IPS DF 19.7 (cell line): ENCODE measurements around the gene UBL5.

Experiments used
- DNase-seq: peaks from one replicate; pipeline ENCODE4 v3.0.0-alpha.2; 2013; ENCODE audit warnings: low read depth, low spot score

The UBL5 gene

DNA sequence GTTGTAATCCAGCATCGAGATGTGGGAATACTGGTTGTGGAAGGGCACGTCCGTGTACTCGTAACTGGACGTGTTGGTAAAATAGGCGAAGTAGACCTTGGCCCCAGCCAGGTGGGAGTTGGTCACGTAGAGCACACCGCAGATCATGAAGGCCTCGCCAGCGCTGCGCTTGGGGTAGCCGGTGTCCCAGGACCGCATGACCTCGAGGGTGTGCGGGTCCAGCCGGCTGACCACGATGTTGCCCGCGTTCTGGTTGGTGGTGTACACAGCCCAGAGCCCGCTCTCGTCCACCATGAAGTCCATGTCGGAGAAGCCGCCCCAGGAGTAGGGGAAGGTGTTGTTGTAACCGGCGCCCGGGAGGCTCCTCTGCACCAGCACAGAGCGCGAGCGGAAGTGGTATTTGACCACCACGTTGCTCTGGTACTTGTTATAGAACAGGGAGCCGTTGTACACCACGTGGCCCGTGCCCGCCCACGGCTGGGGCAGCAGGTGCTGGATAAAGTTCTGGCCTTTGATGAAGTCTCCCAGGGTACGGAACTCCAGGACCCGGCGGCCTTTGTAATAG is 26.6 kb downstream of the UBL5 start:
- no peak for DNase-seq

- no peak for DNase-seq
These were observed 28.9 kb downstream of the UBL5 start for GRCh38 chr19:9856609-9857008.

- no peak for DNase-seq
These were observed 29.5 kb downstream of the UBL5 start for GRCh38 chr19:9857076-9857721.

- no peak for DNase-seq
These were observed 30.4 kb downstream of the UBL5 start for GRCh38 chr19:9857920-9858746.

DNA sequence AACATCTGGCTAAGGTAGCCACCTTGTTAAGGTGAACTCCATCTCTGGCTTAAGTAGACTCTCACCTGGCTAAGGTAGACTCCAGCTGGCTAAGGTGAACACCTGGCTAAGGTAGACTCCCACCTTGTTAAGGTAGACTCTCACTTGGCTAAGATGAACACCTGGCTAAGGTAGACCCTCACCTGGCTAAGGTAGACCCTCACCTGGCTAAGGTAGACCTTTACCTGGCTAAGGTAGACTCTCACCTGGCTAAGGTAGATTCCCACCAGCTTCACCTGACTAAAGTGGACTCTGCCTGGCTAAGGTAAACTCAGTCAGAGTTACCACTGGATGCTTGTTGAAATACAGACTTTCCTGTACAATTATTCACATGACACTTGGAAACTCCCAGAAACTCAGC is 31.0 kb downstream of the UBL5 start:
- DNase-seq: no peak

DNA sequence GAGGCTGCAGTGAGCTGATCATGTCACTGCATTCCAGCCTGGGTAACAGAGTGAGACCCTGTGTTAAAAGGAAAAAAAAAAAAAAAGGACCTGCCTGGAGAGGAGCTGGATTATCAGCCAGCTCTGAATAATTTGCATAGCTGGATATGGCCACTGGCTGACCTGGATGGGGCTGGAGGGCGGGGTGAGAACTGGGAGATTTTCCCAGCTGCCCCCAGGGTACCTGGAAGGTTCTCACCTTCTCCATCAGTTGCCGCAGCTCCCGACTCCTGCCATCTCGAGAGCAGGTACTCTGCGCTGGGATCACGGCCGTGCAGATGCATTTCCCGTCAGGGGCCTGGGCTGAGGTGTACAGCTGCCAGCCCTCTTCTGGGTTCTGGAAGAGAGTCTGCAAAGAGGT is 32.7 kb downstream of the UBL5 start:
- no peak for DNase-seq

DNA sequence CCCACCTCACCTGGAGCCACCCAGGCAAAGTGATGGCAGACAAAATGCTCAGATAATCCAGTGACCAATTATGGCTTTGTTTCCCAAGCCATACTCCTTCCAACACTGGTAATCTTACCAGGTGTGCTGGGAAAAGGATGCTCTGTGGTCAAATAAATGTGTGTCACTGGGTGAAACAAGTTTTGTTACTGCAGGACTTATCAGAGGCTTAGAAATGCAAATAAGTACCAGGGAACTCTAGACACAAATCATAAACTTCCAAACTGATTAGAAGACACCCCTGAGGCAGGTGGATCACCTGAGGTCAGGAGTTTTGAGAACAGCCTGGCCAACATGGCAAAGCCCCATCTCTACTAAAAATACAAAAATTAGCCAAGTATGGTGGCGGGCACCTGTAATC is 33.8 kb downstream of the UBL5 start:
- DNase-seq: no peak

GRCh38 chr19:9862938-9863337 is 35.2 kb downstream of the UBL5 start:
- no peak for DNase-seq

GRCh38 chr19:9863759-9864158 is 36.0 kb downstream of the UBL5 start:
- no peak for DNase-seq

- DNase-seq: no peak
These were observed 38.2 kb downstream of the UBL5 start for GRCh38 chr19:9865732-9866501.

- no peak for DNase-seq
These were observed 41.4 kb downstream of the UBL5 start for GRCh38 chr19:9868983-9869617.

DNA sequence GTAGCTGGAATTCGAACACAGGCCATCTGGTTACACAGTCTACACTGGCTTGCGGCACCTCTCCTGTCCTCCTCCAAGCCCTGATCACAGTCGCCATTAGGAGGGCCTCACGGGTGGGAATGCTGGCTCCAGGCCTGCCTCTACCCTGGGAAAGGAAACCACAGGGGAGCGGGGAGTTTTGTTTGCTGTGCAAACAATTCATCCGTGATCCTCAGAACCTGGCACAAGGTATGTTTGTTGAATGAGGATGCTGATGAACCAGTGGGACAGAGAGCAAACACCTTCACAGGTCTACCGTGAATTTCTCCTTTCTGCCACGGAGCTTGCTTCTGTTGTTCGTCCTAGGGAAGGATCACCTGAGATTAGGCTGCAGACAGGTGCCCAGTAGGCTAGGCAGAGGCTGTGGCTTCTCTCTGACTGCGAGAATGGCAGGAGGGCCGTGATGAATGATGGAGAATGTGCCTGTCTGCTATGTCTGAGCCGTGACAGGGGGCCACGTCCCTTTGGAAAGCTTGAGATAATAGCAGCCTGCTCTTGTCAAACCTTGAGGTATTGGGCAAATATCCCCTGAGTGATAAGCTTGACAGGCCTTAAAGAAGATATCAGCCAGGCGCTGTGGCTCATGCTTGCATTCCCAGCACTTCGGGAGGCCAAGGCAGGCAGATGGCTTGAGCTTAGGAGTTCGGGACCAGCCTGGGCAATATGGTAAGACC is 44.1 kb downstream of the UBL5 start:
- no peak for DNase-seq

- no peak for DNase-seq
These were observed 45.0 kb downstream of the UBL5 start for GRCh38 chr19:9872618-9873242.

- no peak for DNase-seq
These were observed 47.4 kb downstream of the UBL5 start for GRCh38 chr19:9875031-9875627.

DNA sequence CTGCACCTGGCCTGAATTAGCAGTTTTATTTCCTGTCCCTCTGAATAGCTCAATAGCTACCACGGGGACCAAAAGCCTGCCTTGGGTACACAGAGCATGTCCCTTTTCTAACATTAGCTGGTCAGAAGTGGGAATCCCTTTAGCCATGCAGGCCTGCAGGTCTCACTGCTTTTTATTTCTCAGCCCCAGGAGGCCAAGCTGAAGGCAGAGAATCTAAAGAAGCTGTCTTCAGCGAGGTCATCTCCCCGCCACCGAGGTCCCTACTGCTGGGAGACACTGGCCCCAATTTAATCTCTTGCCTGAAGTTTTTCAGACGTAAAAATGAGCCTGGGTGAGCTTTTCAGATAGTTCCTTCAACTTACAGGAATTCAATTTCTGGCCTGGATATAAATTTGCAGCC is 48.1 kb downstream of the UBL5 start:
- DNase-seq: no peak

GRCh38 chr19:9877780-9878510 is 50.2 kb downstream of the UBL5 start:
- DNase-seq: no peak

DNA sequence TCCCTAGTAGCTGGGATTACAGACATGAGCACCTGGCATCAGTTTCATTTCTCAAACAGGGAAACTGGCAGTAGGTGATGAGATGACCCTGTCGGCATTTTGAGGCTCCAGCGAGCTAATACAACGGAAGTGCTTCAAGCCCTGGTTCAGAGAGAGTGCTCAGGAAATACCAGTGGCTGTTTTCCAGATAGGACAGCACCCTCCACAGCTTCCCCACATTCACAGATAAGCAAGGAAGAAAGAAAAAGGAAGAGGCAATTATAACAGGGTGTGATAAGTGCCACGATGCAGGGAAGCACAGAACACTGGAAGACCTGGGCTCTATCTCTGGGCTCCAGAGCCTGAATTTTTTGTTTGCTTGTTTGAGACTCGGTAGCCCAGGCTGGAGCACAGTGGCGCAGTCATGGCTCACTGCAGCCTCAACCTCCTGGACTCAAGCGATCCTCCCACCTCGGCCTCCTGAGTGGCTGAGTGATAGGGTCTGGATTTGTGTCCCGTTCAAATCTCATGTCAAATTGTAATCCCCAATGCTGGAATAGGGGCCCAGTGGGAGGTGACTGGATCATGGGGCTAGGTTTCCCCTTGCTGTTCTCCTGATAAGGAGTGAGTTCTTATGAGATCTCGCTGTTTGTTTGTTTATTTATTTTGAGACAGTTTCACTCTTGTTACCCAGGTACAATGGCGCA is 50.9 kb downstream of the UBL5 start:
- DNase-seq: no peak
